OCI-LY7 (cell line): Measurements from ENCODE around the gene SPOP.

ENCODE experiments used
- EZH2phosphoT487 ChIP-seq: fragments of 200-600 bp; sonication (generic); IDR thresholded peaks from 2 replicates; pipeline ENCODE4 v1.6.1; 2018; ENCODE audit warnings: low read depth, borderline replicate concordance, mild to moderate bottlenecking, mixed run types, antibody characterized with exemption, low read length, moderate library complexity, mixed read lengths
- TF ChIP-seq, protein P1 (sequence below): fragments of 200-600 bp; sonication (generic); conservative IDR thresholded peaks from 2 replicates; pipeline ENCODE4 v1.5.1; 2014; ENCODE audit warnings: mild to moderate bottlenecking, antibody characterized with exemption, low read length, moderate library complexity, mixed read lengths

DNA sequence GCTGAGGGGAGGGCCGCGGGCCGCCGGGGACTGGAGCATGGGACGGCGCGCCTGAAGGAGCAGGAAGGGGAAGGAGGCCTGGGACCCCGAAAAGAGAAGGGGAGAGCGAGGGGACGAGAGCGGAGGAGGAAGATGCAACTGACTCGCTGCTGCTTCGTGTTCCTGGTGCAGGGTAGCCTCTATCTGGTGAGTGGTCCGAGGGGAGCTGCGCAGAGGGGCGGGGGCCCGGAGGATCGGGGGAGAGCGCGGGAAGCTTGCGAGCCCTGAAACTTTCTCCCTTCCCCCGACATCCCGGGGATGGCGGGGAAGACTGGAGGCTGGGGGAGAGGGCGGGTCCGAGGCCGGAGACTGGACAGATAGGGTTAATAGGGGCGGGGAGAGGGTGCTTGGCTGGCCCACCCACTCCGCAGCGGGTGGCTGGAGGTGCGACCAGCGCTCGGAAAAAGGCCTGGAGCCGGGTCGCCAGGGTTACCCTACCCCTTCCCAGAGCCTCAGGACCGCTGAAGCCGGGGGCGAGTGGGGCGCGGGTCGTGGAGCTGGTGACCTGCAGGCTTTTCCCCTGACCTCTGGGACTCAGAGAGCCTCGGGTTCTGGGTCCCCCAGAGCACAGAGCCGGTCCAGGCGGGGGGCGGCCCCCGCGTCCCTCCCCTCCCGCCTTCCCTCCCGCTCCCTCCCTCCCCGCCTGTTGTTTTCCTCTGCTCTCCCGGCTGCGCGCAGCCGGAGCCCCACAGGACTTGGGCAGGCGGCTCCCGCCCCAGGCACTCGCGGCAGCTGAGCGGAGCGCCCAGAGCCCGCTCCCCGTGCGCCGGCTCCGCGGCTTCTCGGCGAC lies 101.6 kb downstream of the SPOP start:
- TF ChIP-seq, protein P1, sequence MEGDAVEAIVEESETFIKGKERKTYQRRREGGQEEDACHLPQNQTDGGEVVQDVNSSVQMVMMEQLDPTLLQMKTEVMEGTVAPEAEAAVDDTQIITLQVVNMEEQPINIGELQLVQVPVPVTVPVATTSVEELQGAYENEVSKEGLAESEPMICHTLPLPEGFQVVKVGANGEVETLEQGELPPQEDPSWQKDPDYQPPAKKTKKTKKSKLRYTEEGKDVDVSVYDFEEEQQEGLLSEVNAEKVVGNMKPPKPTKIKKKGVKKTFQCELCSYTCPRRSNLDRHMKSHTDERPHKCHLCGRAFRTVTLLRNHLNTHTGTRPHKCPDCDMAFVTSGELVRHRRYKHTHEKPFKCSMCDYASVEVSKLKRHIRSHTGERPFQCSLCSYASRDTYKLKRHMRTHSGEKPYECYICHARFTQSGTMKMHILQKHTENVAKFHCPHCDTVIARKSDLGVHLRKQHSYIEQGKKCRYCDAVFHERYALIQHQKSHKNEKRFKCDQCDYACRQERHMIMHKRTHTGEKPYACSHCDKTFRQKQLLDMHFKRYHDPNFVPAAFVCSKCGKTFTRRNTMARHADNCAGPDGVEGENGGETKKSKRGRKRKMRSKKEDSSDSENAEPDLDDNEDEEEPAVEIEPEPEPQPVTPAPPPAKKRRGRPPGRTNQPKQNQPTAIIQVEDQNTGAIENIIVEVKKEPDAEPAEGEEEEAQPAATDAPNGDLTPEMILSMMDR, result no peak
- TF ChIP-seq EZH2phosphoT487, result peak; percentile 89
